GM20000 (cell line): ENCODE measurements around the gene KCNMA1.

ENCODE experiments used
- DNase-seq: peaks from one replicate; pipeline ENCODE4 v3.0.0; 2012; ENCODE audit warnings: low spot score
- CTCF ChIP-seq: IDR thresholded peaks from 2 replicates; pipeline ENCODE4 v1.5.1; 2012; ENCODE audit warnings: mild to moderate bottlenecking, control low read depth; ENCODE audit errors: extremely low read depth, missing control alignments

The KCNMA1 gene

GRCh38 chr10:76993213-76993612, 644.4 kb downstream of the KCNMA1 start:
- DNase-seq, result no peak
- TF ChIP-seq CTCF, result no peak

GRCh38 chr10:76992467-76992866, 645.1 kb downstream of the KCNMA1 start:
- no peak for TF ChIP-seq CTCF
- no peak for DNase-seq

GRCh38 chr10:76991621-76992020, 646.0 kb downstream of the KCNMA1 start:
- TF ChIP-seq CTCF, result no peak
- no peak for DNase-seq

- DNase-seq, result no peak
- no peak for TF ChIP-seq CTCF
Measured at GRCh38 chr10:76990561-76990960, 647.0 kb downstream of the KCNMA1 start.

GRCh38 chr10:76984559-76985443, 652.8 kb downstream of the KCNMA1 start:
- peak; percentile 92 for TF ChIP-seq CTCF
- DNase-seq, result peak; percentile 59

- TF ChIP-seq CTCF, result no peak
- no peak for DNase-seq
Measured at GRCh38 chr10:76983624-76984023, 654.0 kb downstream of the KCNMA1 start.

GRCh38 chr10:76982671-76983070, 654.9 kb downstream of the KCNMA1 start:
- no peak for TF ChIP-seq CTCF
- no peak for DNase-seq
